Neural cell (in vitro differentiated cells): ENCODE data around the gene SUCLG2.

ENCODE experiments used
- EP300 ChIP-seq: fragments of 450-650 bp; conservative IDR thresholded peaks from 2 replicates; pipeline ENCODE4 v1.6.1; 2014; ENCODE audit warnings: antibody characterized with exemption, mild to moderate bottlenecking, moderate library complexity; ENCODE audit not compliant: poor library complexity, severe bottlenecking
- EZH2 ChIP-seq: fragments of 200-600, 300-800 bp; shearing (Covaris generic), sonication (generic); IDR thresholded peaks from 2 replicates; pipeline ENCODE4 v1.6.1; 2014; ENCODE audit warnings: antibody characterized with exemption, low read length, borderline replicate concordance, mild to moderate bottlenecking; ENCODE audit not compliant: insufficient read depth, poor library complexity, severe bottlenecking
- MXI1 ChIP-seq: fragments of 450-650 bp; conservative IDR thresholded peaks from 2 replicates; pipeline ENCODE4 v1.6.1; 2014; ENCODE audit warnings: antibody characterized with exemption, mild to moderate bottlenecking; ENCODE audit not compliant: poor library complexity, severe bottlenecking
- POLR2AphosphoS5 ChIP-seq: IDR thresholded peaks from 2 replicates; pipeline ENCODE4 v1.6.1; 2012
- RAD21 ChIP-seq: fragments of 450-650 bp; conservative IDR thresholded peaks from 2 replicates; pipeline ENCODE4 v1.6.1; 2014; ENCODE audit warnings: antibody characterized with exemption, mild to moderate bottlenecking, moderate library complexity
- TAF1 ChIP-seq: IDR thresholded peaks from 2 replicates; pipeline ENCODE4 v1.6.1; 2012; ENCODE audit warnings: low read depth
- TF ChIP-seq, protein P1 (sequence below): fragments of 450-650 bp; IDR thresholded peaks from 2 replicates; pipeline ENCODE4 v1.5.1; 2014; ENCODE audit warnings: antibody characterized with exemption, mild to moderate bottlenecking, moderate library complexity; ENCODE audit not compliant: poor library complexity, severe bottlenecking
- TF ChIP-seq, protein P2 (sequence below): IDR thresholded peaks from 2 replicates; pipeline ENCODE4 v1.6.1; 2012; ENCODE audit warnings: borderline replicate concordance

DNA sequence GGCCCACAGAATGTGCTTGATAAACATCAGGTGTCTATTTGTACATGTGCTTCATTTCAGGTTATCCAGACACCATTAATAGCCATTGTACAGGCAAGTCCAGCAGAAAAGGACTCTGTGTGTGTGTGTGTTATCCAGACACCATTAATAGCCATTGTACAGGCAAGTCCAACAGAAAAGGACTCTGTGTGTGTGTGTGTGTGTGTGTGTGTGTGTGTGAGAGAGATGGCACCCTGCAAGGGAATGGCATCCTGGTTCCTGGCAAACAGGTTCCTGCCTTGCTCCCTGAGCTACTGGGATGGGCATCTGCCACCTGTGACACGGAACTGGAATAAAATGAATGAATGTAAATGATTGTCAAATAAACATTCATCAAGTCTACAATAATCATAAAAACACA lies 11.7 kb downstream of the SUCLG2 start:
- TF ChIP-seq, protein P1, sequence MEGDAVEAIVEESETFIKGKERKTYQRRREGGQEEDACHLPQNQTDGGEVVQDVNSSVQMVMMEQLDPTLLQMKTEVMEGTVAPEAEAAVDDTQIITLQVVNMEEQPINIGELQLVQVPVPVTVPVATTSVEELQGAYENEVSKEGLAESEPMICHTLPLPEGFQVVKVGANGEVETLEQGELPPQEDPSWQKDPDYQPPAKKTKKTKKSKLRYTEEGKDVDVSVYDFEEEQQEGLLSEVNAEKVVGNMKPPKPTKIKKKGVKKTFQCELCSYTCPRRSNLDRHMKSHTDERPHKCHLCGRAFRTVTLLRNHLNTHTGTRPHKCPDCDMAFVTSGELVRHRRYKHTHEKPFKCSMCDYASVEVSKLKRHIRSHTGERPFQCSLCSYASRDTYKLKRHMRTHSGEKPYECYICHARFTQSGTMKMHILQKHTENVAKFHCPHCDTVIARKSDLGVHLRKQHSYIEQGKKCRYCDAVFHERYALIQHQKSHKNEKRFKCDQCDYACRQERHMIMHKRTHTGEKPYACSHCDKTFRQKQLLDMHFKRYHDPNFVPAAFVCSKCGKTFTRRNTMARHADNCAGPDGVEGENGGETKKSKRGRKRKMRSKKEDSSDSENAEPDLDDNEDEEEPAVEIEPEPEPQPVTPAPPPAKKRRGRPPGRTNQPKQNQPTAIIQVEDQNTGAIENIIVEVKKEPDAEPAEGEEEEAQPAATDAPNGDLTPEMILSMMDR: no peak
- no peak for TF ChIP-seq RAD21
- TF ChIP-seq POLR2AphosphoS5: no peak
- TF ChIP-seq, protein P2, sequence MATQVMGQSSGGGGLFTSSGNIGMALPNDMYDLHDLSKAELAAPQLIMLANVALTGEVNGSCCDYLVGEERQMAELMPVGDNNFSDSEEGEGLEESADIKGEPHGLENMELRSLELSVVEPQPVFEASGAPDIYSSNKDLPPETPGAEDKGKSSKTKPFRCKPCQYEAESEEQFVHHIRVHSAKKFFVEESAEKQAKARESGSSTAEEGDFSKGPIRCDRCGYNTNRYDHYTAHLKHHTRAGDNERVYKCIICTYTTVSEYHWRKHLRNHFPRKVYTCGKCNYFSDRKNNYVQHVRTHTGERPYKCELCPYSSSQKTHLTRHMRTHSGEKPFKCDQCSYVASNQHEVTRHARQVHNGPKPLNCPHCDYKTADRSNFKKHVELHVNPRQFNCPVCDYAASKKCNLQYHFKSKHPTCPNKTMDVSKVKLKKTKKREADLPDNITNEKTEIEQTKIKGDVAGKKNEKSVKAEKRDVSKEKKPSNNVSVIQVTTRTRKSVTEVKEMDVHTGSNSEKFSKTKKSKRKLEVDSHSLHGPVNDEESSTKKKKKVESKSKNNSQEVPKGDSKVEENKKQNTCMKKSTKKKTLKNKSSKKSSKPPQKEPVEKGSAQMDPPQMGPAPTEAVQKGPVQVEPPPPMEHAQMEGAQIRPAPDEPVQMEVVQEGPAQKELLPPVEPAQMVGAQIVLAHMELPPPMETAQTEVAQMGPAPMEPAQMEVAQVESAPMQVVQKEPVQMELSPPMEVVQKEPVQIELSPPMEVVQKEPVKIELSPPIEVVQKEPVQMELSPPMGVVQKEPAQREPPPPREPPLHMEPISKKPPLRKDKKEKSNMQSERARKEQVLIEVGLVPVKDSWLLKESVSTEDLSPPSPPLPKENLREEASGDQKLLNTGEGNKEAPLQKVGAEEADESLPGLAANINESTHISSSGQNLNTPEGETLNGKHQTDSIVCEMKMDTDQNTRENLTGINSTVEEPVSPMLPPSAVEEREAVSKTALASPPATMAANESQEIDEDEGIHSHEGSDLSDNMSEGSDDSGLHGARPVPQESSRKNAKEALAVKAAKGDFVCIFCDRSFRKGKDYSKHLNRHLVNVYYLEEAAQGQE: no peak
- TF ChIP-seq EZH2: no peak
- no peak for TF ChIP-seq TAF1
- TF ChIP-seq MXI1: no peak
- TF ChIP-seq EP300: no peak
